HepG2 (cell line): Measurements from ENCODE around the gene PRCD. TPM values are rescaled to one million over a fixed set of nuclear protein-coding genes. Genes with fewer than 3 reads are reported as not detected.

Experiments
- ARNT2 ChIP-seq: sonication (generic); formaldehyde crosslinking; IDR thresholded peaks from 2 replicates; pipeline ENCODE4 v1.8.0; 2022; ENCODE audit warnings: mild to moderate bottlenecking, low read depth, missing genetic modification reagents, moderate library complexity
- ATF4 ChIP-seq, 2 experiments: fragments of 450-650 bp in 1 of 2; sonication (generic) in 1 of 2; formaldehyde crosslinking; IDR thresholded peaks; 2 replicates each; pipeline versions ENCODE4 v1.5.0 to v1.8.0; 2020 to 2022; ENCODE audit warnings: mild to moderate bottlenecking in 1 of 2, missing genetic modification reagents in 1 of 2
- DMAP1 ChIP-seq: IDR thresholded peaks from 2 replicates; pipeline ENCODE4 v1.6.1; 2016
- ESRRA ChIP-seq: sonication (generic); formaldehyde crosslinking; IDR thresholded peaks from 2 replicates; pipeline ENCODE4 v1.5.1; 2020; ENCODE audit warnings: mild to moderate bottlenecking, low read depth, missing genetic modification reagents
- FOXO1 ChIP-seq: sonication (generic); formaldehyde crosslinking; IDR thresholded peaks from 2 replicates; pipeline ENCODE4 v1.4.0; 2020; ENCODE audit warnings: missing genetic modification reagents
- FOXP4 ChIP-seq: sonication (generic); formaldehyde crosslinking; IDR thresholded peaks from 2 replicates; pipeline ENCODE4 v1.4.0; 2020; ENCODE audit warnings: missing genetic modification reagents
- HDAC1 ChIP-seq: sonication (generic); formaldehyde crosslinking; IDR thresholded peaks from 2 replicates; pipeline ENCODE4 v1.5.1; 2020; ENCODE audit warnings: mild to moderate bottlenecking, missing genetic modification reagents
- HNRNPL ChIP-seq: fragments of 200-400 bp; formaldehyde crosslinking; IDR thresholded peaks from 2 replicates; pipeline ENCODE4 v1.6.1; 2017; ENCODE audit warnings: mild to moderate bottlenecking, low read depth, low read length
- NFE2L1 ChIP-seq: sonication (generic); formaldehyde crosslinking; IDR thresholded peaks from 2 replicates; pipeline ENCODE4 v1.4.0; 2020; ENCODE audit warnings: missing genetic modification reagents, mild to moderate bottlenecking, borderline replicate concordance
- NFKB2 ChIP-seq: sonication (generic); formaldehyde crosslinking; IDR thresholded peaks from 2 replicates; pipeline ENCODE4 v1.4.0; 2020; ENCODE audit warnings: missing genetic modification reagents, borderline replicate concordance
- PPARG ChIP-seq: conservative IDR thresholded peaks from 2 replicates; pipeline ENCODE4 v1.6.1; 2016; ENCODE audit warnings: missing biosample characterization, missing genetic modification reagents
- RBM22 ChIP-seq: fragments of 200-400 bp; formaldehyde crosslinking; optimal IDR thresholded peaks from 2 replicates; pipeline ENCODE3; 2017; ENCODE audit warnings: mild to moderate bottlenecking, low read length, moderate library complexity
- SALL1 ChIP-seq: sonication (generic); formaldehyde crosslinking; IDR thresholded peaks from 2 replicates; pipeline ENCODE4 v1.8.0; 2022; ENCODE audit warnings: mild to moderate bottlenecking, missing genetic modification reagents
- TAF1 ChIP-seq: sonication (generic); formaldehyde crosslinking; IDR thresholded peaks from 2 replicates; pipeline ENCODE4 v1.4.0; 2020; ENCODE audit warnings: missing genetic modification reagents
- ZNF138 ChIP-seq: sonication (generic); formaldehyde crosslinking; IDR thresholded peaks from 2 replicates; pipeline ENCODE4 v1.5.0; 2020; ENCODE audit warnings: mild to moderate bottlenecking, low read depth, missing genetic modification reagents
- ZNF260 ChIP-seq: sonication (generic); formaldehyde crosslinking; IDR thresholded peaks from 2 replicates; pipeline ENCODE4 v1.4.0; 2020; ENCODE audit warnings: missing genetic modification reagents, low read depth, mild to moderate bottlenecking, borderline replicate concordance
- ZNF333 ChIP-seq: sonication (generic); formaldehyde crosslinking; IDR thresholded peaks from 2 replicates; pipeline ENCODE4 v1.4.0; 2020; ENCODE audit warnings: mild to moderate bottlenecking, missing genetic modification reagents, borderline replicate concordance
- ZNF550 ChIP-seq: sonication (generic); formaldehyde crosslinking; IDR thresholded peaks from 2 replicates; pipeline ENCODE4 v1.4.0; 2020; ENCODE audit warnings: mild to moderate bottlenecking, missing genetic modification reagents, borderline replicate concordance
- ZNF704 ChIP-seq: sonication (generic); formaldehyde crosslinking; IDR thresholded peaks from 2 replicates; pipeline ENCODE4 v1.8.1; 2023; ENCODE audit warnings: mild to moderate bottlenecking, inconsistent platforms, moderate library complexity, missing genetic modification reagents, borderline replicate concordance
- ZNF710 ChIP-seq: sonication (generic); formaldehyde crosslinking; IDR thresholded peaks from 2 replicates; pipeline ENCODE4 v1.5.0; 2020; ENCODE audit warnings: mild to moderate bottlenecking, missing genetic modification reagents, borderline replicate concordance
- ZSCAN31 ChIP-seq: sonication (generic); formaldehyde crosslinking; IDR thresholded peaks from 2 replicates; pipeline ENCODE4 v1.5.0; 2020; ENCODE audit warnings: low read depth, mild to moderate bottlenecking, missing genetic modification reagents
- ZSCAN5A ChIP-seq: sonication (generic); formaldehyde crosslinking; IDR thresholded peaks from 2 replicates; pipeline ENCODE4 v1.8.0; 2022; ENCODE audit warnings: mild to moderate bottlenecking, missing genetic modification reagents, borderline replicate concordance
- ZSCAN9 ChIP-seq: IDR thresholded peaks from 2 replicates; pipeline ENCODE4 v1.6.1; 2016; ENCODE audit warnings: borderline replicate concordance
- polyA plus RNA-seq, 8 experiments: library from polyadenylated mRNA; depleted of rRNA in 3 of 8; stranded (reverse) in 7 of 8; unstranded in 1 of 8; fragments of >200 nt; fragmentation: Illumina TruSeq in 4 of 8; extraction: Trizol in 4 of 8; gene quantifications; 2 replicates each; pipeline versions ENCODE4 v1.2.1 to v1.2.3, GENCODE V29; 2011 to 2016; ENCODE audit warnings: low read depth in 4 of 8, missing spikeins in 1 of 8, mixed read lengths in 1 of 8; ENCODE audit not compliant: insufficient read depth in 1 of 8
- total RNA-seq, 5 experiments: library from RNA; depleted of rRNA; stranded (reverse); fragments of >200 nt; fragmentation: Illumina TruSeq; extraction: Trizol; gene quantifications; 2 replicates each; pipeline ENCODE4 v1.2.3, GENCODE V29; 2016; ENCODE audit warnings: low read depth in 1 of 5

The PRCD gene
- total and polyA plus RNA-seq, 2 of the 13 experiments (the other 11 are each of a cell fraction or from before 2014, with no cell fraction given) = 0.51 TPM; not detected in 1

GRCh38 chr17:76499267-76499667, 40.6 kb upstream of the PRCD start (continued):
- no peak for TF ChIP-seq ZNF704 (CRISPR knock-in tag)
- TF ChIP-seq ZNF260 (CRISPR knock-in tag) = no peak
- peak; percentile 92 for TF ChIP-seq PPARG (CRISPR knock-in tag)
- TF ChIP-seq ZSCAN5A (CRISPR knock-in tag) = no peak
- TF ChIP-seq RBM22 = no peak
- peak; percentile 84 for TF ChIP-seq ARNT2 (CRISPR knock-in tag)
- TF ChIP-seq HNRNPL = peak; percentile 98
- TF ChIP-seq TAF1 = peak; percentile 34; the same call in 1 of the 2 replicates
- TF ChIP-seq ZNF138 = peak; percentile 80; the same call in 1 of the 2 replicates
- TF ChIP-seq FOXO1 (CRISPR knock-in tag) = peak; percentile 95
- TF ChIP-seq ZNF550 (CRISPR knock-in tag) = no peak
- TF ChIP-seq ATF4 (CRISPR knock-in tag; IDR thresholded peaks at IDR 0.05) = peak in 1 of 2 experiments; percentile 78; a peak in 2 of 4 replicates
- peak; percentile 97 for TF ChIP-seq FOXP4 (CRISPR knock-in tag)
- TF ChIP-seq ZNF710 (CRISPR knock-in tag) = peak; percentile 88; the same call in 1 of the 2 replicates
- peak; percentile 64; the same call in 1 of the 2 replicates for TF ChIP-seq DMAP1 (CRISPR knock-in tag)
- peak; percentile 98 for TF ChIP-seq ZSCAN9 (CRISPR knock-in tag)
- peak; percentile 93 for TF ChIP-seq HDAC1 (CRISPR knock-in tag)
- peak; percentile 56; the same call in 1 of the 2 replicates for TF ChIP-seq ZSCAN31
- peak; percentile 47; the same call in 1 of the 2 replicates for TF ChIP-seq ESRRA
- no peak for TF ChIP-seq NFE2L1 (CRISPR knock-in tag)
- TF ChIP-seq SALL1 (CRISPR knock-in tag) = peak; percentile 79
- peak; percentile 55; the same call in 1 of the 2 replicates for TF ChIP-seq NFKB2
- TF ChIP-seq ZNF333 (CRISPR knock-in tag) = peak; percentile 87; the same call in 1 of the 2 replicates
